Stimulated activated CD8-positive, alpha-beta memory T cell treated with anti-CD3 and anti-CD28 coated beads, Interleukin-7, amount 100 ng/mL, for 24 hours (primary cell): ENCODE data around the gene BRD4.

Source experiments
- DNase-seq: peaks from one replicate; pipeline ENCODE4 v3.0.0-alpha.2; 2020; ENCODE audit warnings: low read depth

The BRD4 gene

DNA sequence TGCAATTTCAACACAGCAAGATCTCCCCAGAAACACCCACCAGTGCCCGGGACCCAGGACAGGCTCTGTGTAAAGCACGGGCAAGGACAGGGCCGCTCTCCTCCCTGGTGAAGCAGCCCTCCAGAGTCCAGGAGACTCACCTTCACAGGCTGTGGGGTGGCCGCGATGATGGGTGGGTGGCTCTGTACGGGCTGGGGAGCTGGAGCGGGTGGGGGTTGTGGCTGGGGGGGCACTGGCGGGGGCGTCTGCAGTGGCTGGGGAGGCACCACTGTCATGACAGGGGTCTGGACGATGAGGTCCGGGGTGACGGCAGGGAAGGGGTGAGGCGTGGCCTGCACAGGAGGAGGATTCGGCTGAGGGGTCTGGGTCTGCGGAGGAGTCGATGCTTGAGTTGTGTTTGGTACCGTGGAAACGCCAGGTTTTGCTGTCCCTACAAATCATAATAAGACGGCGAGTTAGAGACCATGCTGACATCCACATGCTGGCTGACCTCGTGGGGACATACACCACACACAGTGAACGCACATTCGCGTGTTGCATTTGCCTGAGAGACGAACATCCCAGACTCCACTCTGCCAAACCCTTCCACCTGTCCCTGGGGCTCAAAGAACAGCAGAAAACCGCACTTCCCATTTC is 67.0 kb downstream of the BRD4 start:
- no peak for DNase-seq

DNA sequence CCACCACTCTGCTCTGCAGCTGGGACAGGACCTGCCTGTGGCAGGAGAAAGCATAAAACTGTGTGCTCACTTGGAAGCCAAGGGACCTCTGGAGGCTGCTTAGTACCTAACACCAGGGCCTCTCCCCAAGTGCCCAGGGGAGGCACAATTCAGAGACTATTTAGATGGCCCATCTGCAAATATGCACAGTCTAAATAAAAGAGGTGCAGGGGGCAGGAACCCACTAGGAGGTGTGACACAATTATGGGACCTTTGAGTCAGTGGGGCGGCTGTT is 67.5 kb downstream of the BRD4 start:
- no peak for DNase-seq

- peak; percentile 64 for DNase-seq
Measured at GRCh38 chr19:15264061-15264932, 68.0 kb downstream of the BRD4 start.

DNA sequence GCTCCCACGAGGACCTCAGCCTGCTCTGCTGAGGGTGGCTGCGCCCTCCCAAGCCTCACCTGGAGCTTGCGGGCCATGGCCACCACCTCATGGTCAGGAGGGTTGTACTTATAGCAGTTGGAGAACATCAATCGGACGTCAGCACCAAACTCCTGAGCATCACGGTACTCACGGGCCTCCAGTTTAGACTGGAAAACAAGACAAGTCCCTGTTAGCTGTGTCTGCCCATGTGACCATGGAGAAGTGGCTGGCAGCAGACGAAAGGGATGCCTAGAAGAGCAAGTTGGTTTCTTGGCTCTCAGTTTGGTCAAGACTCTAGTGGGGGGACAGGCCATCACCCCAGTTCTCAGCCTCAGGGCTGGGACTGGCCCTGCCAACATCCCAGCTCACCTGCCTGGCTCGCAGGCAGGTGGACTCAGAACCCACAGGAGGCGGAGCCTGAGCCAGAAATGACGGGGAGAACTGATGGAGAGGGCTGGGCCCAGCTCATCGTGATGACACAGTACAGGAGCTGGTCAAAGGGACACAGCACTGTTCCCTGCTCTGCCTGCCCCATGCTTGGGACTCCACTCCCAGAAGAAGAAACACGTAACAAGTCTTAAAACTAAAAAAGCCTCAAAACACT is 68.9 kb downstream of the BRD4 start:
- DNase-seq: no peak

DNA sequence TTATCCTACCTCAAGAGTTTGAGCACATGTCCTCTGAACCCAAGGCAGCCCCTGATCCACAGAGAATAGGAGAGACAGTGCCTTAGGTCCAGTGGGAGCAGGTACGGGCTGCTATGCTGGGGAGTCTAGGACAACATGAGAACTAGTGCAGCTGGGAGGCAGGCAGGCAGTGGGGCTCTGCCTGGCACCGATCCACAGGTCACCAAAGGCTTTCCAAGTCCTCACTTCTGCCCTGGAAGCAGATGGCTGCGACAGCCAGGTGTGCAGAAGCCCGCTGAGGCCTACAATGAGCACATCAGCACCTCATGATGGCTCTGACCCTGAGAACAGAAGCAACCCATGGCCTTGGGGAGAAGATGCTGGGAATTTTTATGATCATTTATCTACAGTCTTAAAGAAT is 70.3 kb downstream of the BRD4 start:
- no peak for DNase-seq

- DNase-seq: no peak
Measured at GRCh38 chr19:15260939-15261338, 71.4 kb downstream of the BRD4 start.

- no peak for DNase-seq
Measured at GRCh38 chr19:15259907-15260306, 72.4 kb downstream of the BRD4 start.

DNA sequence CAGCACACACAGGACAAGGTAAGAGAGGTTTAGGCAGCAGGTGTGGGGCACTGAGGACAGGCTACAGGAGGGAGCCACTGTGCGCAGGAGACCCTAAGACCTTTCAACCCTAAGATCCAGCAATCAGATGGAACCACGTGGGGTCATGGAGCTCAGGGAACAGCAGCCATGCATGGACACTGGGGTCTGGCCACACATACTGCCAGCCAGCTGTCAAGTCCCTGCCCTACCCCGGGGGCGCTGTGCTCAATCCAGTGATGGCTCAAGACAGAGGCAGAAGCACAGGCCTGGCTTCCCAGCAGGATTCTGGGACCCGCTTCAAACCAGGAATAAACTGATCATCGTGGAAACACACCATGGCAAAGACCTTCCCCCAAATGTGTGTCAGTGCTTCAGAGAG is 74.6 kb downstream of the BRD4 start:
- DNase-seq: no peak

DNA sequence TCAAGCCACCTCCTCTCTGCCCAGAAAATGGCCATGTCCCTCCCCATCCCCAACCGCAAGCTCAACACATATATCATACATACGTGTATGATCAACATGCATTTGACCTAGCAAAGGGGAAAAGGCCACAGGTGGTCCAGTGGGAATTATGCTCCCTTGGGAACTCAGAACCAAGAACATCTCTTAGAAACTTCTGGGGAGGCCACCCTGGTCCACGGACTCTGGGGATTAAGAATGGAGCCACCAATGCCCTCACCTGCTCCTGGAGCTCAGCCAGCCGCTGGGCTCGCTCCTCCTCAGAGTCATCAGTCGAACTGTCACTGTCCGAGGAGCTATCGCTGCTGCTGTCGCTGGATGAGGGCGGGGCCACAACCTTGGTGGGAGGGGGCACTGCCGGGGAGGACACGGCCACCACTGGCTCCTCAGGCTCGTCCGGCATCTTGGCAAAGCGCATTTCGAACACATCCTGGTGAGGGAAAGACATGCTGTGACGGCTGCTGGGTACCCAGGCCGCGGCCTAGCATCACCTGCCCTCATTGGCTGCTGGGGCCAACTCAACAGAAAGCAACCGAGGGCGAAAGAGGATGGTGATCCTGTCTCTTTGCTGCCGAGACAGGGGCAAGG is 75.5 kb downstream of the BRD4 start:
- DNase-seq: no peak

GRCh38 chr19:15255359-15255990 is 76.9 kb downstream of the BRD4 start:
- DNase-seq: no peak

GRCh38 chr19:15254547-15254946 is 77.8 kb downstream of the BRD4 start:
- no peak for DNase-seq

DNA sequence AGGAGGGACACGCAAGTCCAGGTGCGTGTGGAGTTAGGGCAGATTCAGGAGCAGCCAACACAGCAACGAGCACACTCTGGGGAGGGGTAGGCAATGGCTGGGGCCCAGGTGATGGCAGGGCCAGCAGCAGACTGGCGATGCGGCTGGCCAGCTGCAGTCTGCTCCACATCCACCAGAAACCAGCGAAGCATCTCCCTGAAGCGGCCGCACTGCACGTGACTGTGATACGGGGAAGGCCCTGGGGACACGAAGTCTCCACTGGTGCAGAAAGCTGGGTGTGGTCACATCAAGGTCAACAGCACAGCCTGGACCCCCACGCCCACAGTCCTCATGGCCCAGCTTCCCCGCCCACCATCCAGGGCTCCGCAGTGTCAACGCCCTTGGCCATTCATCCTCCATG is 78.8 kb downstream of the BRD4 start:
- DNase-seq: no peak

GRCh38 chr19:15253061-15253460 is 79.3 kb downstream of the BRD4 start:
- no peak for DNase-seq

- DNase-seq: no peak
Measured at GRCh38 chr19:15252398-15253018, 79.8 kb downstream of the BRD4 start.

GRCh38 chr19:15251749-15252397 is 80.5 kb downstream of the BRD4 start:
- DNase-seq: no peak

DNA sequence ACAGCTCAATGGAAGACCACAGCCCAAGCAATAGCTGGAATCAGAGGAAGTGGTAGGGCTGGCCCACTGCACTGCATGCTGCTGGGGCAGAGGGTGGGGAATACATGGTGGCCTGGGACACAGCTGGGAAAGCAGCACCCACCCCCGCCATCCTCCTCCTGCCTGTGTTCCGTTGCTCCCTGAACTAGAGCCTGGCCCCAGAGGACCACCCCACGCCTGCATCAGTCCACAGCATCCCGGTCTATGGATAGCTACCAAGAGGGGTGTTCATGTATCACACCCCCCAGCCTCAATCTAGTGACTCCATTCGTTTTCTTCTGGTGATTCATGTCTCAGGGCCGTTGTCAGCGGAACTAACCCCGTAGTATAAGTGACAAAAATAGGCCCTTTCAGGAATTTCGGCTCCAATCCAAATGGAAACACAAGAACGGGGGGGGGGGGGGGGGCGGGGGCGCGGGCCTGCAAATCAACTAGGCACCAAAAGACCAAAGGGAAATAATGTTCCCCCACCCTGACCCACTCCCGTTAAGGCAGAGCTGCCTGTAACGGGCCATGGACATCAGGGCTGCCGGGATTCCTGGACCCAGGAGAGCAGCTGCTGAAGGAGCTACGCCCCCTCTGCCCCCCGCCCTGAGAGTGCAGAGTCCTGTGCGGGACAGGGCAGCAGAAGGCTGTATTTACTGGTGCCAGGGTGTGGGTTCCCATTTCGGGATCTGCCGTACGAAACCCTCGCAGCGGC is 81.2 kb downstream of the BRD4 start:
- no peak for DNase-seq

GRCh38 chr19:15250640-15250993 is 81.7 kb downstream of the BRD4 start:
- DNase-seq: no peak

GRCh38 chr19:15249972-15250639 is 82.2 kb downstream of the BRD4 start:
- DNase-seq: no peak

GRCh38 chr19:15249528-15249874 is 82.8 kb downstream of the BRD4 start:
- no peak for DNase-seq
